Stimulated activated CD8-positive, alpha-beta memory T cell treated with anti-CD3 and anti-CD28 coated beads, Interleukin-12 subunit alpha, Interleukin-12 subunit beta, amount 100 ng/mL, for 24 hours (primary cell): ENCODE results near the gene MAPK14.
"Not testable (repeated sequence)": the region's sequence is repeated elsewhere in the genome, so short reads cannot be mapped to it uniquely, and the experiment has no call there.

Source experiments
- DNase-seq: peaks from one replicate; pipeline ENCODE4 v3.0.0-alpha.2; 2020; ENCODE audit errors: extremely low read depth

MAPK14 gene

DNA sequence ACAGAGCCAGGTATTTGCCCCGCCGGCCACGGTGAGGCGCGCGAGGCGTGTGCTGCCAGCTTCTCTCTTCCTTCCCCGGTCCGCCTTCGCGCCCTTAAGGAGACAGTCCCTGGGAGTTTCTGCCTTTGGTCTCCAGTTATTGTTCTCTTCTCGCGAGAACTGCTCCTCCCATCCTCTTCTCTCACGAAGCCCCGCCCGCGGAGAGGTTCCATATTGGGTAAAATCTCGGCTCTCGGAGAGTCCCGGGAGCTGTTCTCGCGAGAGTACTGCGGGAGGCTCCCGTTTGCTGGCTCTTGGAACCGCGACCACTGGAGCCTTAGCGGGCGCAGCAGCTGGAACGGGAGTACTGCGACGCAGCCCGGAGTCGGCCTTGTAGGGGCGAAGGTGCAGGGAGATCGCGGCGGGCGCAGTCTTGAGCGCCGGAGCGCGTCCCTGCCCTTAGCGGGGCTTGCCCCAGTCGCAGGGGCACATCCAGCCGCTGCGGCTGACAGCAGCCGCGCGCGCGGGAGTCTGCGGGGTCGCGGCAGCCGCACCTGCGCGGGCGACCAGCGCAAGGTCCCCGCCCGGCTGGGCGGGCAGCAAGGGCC lies at the start of gene MAPK14:
Gene MAPK14, plus strand, starts transcription at position 308 of the 587 bp plus-strand sequence. CDS start 350 bp downstream, outside the sequence.
- peak; percentile 89 for DNase-seq

DNA sequence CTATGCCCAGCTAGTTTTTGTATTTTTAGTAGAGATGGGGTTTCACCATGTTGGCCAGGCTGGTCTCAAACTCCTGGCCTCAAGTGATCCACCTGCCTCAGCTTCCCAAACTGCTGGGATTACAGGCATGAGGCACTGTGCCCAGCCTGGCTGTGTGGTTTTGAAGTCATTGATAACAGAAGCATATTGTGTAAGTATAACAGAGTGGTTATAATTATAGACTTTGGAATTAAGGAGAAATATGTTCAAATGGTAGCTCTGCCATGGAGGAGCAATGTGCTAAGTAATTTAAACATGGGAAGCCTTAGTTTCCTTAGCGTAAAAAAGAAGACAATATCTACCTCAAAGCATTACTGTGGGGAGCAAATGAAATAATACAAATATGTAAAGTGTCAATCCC lies 47.5 kb upstream of the MAPK14 start:
- not testable (repeated sequence) for DNase-seq

DNA sequence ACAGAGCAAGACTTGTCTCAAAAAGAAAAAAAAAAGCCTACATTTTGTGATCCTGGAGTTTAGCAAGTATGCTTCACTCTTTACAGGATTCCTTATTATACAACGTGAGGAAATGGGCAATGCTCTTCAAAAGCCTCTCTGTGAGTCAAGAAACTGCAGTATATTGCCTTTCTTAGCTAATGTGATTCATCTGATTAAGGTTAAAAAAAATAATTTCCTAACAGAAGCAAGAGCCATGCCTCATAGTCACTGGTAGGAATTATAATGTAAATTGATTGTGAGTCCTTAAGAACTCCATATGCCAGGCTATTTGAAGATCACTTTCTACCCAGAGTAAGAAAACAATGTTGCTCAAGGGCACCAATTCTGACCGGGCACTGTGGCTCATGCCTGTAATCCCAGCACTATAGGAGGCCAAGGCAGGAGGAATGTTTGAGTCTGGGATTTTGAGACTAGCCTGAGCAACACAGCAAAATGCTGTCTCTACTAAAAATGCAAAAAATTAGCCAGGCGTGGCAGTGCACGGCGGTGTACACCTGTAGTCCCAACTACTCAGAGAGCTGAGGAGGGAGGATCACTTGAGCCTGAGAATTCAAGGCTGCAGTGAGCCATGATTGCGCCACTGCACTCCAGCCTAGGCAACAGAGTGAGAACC lies 46.5 kb upstream of the MAPK14 start:
- DNase-seq: no peak

DNA sequence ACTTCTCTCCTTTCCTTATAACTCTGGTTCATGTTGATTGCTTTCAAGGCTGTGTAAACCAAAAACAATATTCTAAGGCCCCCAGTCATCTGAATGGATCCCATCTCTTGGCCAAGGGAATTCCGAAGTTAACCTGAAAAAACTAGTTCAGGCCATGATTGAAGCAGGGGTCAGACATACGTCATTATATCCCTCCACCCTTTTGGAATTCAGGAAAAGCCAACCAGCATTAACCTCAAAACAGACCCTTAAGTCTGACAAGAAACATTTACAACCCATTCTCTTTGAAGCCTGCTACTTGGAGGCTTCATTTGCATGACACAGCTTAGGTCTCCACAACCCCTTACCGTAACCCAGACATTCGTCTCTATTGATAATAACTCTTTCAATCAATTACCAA lies 42.9 kb upstream of the MAPK14 start:
- DNase-seq: no peak

DNA sequence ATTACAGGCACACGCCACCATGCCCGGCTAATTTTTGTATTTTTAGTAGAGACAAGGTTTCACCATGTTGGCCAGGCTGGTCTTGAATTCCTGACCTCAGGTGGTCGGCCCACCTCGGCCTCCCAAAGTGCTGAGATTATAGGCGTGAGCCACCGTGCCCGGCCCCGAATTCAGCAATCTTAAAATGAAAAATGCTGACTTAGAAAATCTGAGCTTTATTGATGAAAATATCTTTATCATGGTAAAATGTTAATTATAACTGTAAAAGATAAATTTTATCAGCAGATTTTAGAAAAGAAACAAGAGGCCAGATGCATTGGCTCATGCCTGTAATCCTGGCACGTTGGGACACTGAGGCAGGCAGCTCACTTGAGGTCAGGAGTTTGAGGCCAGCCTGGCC lies 39.6 kb upstream of the MAPK14 start:
- DNase-seq: not testable (repeated sequence)

DNA sequence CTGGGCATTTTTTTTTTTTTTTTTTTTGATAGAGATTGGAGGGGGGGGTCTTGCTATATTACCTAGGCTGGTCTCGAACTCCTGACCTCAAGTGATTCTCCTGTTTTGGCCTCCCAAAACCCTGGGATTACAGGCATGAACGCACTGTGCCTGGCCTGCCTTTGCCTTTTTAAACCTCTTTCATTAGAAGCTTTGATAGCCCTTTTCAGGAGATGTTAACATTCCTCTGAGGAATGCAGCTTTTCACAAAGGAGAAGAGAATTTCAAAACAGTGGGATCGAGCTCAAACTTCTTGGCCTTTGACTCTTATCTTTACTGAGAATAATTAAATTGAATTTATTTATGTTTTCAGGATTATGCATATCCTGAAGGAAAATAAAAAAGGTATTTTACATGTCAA lies 34.5 kb upstream of the MAPK14 start:
- DNase-seq: no peak

DNA sequence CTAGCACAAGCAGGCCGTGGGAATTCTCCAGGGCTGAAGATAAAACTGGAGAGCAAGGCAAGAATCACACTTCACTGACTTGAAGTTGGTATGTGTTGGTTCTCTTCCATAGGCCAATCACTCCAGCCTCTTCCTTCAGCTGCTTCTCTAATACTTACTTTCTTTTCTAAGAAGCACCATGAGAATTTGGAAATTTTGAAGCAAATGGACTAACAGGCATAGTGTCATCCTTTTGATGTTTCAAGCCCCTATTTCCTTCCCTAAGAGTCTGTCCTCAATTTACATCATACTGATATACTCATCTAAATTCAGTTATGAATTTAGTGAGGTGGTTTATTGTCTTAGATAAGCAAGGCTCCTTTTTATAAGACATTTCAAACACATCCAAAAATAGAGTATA lies 27.2 kb upstream of the MAPK14 start:
- no peak for DNase-seq

DNA sequence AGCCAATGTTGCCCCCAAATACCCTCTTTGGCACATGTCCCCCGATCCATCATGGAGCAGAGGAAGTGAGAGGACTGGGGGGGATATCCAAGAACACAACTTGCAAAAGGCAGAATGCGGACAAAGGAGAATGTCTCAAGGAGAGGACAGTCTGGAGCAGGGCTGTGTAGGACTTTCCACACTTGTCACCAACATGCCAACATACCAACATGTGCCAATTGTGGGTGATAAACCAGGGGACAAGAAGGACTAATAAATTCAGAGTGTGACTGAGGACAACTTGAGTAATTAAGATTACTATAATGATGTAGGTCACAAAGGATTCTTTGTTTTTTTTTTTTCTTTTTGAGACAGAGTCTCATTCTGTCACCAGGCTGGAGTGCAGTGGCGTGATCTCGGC lies 11.9 kb upstream of the MAPK14 start:
- no peak for DNase-seq

DNA sequence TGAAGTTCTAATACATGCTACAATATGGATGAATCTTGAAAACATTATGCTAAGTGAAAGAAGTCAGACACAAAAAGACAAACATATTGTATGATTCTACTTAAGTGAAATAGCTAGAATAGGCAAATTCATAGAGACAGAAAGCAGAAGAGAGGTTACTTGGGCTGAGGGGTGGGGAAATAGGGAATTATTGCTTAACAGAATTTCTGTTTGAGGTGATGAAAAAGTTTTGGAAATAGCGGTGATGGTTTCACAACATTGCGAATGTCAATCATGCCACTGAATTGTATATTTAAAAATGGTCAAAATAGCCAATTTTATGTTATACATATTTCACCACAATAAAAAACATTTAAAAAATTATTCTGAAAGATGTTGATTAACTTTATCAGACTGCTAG lies 9.3 kb upstream of the MAPK14 start:
- DNase-seq: no peak

DNA sequence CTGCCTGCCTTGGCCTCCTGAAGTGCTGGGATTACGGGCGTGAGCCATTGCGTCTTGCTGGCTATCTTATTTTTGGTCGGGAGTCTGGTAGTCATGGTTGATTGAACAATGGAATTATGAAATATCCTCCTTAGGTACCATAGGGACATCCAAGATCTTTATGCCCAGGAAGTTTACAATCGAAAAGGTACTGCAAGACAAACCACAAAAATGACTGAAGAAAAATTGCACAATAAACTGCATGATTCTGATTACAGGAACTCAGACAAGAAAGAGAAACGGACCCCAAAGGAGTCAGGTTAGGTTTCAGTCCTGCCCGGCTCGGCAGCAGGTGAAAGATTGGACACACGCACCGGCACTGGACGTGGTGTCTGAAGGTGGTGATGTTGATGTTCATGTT lies 8.4 kb upstream of the MAPK14 start:
- DNase-seq: no peak

DNA sequence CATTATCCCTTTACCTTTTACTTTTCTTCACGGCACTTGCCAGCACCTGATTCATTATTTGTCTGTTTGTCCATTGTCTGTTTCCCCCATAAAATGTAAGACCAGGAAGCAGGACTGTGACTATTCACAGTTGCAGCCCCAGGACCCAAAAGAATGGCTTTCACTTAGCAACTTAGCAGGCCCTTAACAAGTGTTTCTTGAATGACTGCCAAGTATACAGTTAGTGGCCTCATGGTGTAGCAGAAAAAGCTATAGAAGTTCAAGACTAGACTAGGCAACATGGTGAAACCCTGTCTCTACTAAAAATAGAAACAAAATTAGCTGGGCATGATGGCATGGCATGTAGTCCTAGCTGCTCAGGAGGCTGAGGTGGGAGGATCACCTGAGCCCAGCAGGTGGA lies 7.5 kb upstream of the MAPK14 start:
- DNase-seq: no peak

DNA sequence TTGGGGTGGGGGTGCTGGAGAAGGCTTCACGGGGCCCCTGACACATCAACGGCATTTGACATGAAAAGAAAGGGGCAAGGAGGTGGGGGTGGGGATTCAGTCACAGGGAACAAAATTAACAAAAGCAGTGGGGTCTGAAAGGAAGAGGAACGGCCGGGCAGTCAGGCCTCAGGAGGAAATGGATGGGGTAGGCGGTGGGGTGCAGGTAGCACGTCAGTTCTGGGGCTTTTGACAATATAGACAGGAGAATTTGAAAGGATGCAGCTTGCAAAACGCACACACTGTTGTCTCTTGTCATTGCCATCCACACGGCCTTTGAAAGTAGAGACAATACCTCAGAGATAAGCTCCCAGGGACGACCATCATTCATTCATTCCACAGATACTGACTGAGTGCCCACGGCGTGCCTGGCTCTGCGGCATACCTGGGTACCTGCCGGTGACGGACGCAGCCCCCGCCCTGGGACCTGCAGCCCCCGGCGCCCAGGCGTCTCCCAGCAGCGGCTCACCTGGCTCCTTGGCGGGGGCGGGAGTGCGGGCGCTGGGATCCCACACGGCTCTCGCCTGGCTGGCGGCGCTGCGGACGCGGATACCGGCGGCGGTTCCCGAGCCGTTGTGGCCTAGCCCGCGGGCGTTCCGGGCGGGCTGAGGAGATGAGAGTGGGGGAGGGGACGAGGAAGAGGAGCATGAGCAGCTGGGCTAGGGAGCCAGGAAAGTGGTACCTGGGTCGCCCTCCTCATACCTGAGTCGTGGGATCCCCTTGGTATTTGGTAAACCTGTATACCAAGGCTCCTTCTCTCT lies 3.4 kb upstream of the MAPK14 start, which contains the start of gene SLC26A8:
Gene SLC26A8, minus strand, starts transcription at position 646 of the 800 bp plus-strand sequence. CDS start 4,934 bp downstream, outside the sequence.
- DNase-seq: no peak

DNA sequence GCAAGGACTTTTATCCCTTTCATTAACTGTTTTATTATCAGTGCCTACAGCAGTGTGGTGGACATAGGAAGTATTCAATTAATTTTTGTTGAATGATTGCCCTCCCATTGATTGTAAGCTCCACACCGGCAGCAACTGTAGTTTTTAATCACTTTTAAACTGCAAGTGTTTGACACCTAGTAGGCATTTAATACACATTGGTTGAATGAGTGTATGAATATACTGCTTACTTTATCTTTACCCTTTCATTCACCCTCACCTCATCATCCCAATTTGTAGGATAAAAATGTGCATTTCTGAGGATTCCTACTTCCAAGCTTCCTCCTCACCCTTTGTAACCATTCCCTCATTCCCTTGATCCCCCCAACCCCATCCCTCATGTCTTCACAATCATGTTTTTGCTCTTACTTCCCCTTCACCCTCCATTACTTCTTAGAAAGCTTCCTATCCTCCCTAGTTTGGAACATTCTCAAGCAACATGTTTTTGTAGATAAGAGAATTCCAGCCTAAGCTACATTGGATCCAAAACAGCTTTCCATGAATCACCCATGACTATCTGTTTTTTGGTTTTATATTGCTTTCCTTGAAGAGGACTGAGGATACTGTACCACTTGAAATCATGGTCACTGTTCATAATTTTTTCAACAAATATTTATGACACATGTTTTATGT lies 2.2 kb upstream of the MAPK14 start:
- no peak for DNase-seq

DNA sequence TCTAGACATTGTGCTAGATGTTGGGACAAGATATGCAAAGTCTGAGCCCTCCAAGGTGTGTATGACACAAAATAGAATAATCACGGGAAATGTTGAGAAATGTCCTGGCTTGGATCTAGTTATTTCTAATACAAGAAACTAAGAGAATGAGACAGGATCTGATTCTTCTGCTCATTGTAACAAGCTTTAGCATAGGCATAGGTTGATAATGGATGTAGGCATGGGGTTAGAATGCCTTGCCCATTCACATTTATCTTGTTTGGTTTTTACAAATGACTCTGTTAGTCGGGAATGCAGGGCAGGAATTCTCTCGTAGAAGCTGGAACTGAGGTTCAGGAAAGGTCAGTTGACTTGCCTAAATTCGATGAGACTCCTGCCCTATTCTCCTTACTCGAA lies 1.7 kb upstream of the MAPK14 start:
- no peak for DNase-seq

DNA sequence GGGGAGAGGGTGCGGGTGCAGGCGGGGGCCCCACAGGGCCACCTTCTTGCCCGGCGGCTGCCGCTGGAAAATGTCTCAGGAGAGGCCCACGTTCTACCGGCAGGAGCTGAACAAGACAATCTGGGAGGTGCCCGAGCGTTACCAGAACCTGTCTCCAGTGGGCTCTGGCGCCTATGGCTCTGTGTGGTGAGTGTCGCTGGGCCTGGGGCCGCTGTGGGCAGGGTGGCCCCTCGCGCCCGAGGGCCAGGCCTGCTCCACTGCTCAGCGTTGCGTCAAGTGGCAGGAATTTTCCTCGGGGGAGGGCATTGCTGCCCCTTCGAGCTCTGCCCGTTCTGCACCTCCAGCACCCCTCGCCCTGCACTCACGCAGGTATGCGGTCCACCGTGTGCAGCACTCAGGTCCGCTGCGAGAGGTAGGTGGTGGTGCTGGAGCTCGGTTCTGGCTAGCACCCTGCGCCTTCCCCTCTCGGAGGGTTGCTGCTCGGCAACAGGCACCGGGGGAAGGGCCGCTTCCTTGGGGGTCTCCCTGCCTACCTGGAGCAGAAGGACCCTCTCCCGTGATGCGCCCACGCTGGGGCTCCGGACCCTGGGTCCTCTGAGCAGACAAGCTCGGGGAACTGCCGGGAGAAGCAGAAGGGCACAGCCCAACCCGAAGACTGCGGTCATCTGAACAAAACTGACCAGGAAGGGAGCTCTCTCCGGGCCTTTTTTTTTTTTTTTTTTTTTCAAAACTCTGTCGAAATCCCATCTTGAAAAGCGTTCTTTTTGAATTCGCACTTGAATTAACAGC lies 674 bp downstream of the MAPK14 start:
- peak; percentile 5 for DNase-seq

DNA sequence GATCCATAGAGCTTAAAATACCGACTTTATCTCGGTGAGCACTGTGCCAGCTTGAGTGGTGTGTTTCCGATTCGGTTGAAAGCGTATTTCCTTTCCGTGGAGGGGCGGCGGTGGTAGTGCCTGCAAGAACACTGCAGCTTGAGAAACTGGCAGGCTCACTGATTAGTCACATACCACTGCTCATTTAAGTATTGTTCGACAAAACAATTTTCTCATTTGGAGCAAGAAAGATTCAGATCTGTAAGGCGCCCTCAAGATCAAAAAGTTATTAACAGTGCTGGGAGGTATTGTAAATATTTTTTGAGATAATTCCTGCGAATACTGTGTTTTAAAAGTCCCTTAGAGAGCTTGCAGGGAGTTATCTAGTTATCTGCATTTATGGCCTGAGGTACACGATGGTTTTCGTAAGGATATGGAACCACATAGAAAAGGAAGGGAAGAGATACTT lies 1.3 kb downstream of the MAPK14 start:
- DNase-seq: peak; percentile 52

DNA sequence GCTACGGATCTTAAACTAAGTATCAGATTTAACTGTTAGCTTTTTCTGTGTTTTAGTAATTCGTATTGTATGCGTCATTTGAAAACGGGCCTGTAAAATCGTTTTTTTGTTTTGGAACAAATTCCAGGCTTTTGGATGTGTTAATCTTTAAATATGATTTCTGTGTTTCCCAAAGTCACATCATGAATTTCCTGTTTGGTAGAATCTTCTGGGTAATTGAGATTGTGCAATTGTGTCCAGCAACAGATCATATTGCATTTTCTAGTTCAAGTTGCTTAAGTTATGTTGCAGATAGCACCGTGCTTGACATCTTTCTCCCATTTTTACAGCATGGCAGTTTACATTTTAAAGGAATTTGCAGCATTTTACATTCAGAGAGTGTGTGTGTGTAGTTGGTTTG lies 1.9 kb downstream of the MAPK14 start:
- no peak for DNase-seq

DNA sequence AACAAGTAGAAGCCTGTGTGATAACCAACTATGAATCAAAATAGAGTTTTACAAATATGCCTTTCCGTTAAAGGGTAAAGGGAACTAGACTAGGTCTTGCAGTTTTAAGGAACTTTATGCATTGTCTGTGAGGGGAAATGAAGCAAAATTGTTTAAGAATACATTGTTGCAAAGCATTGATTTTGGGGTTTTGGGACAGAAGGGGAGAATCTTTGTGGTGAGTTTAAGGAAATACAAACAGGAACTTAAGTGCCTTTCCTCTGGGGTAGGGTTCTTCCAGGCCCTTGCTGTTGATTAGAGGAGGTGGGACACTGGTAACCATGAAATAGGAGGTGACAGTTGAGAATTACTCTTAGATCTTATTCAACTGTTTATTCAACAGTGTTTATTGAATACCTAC lies 4.7 kb downstream of the MAPK14 start:
- DNase-seq: no peak

DNA sequence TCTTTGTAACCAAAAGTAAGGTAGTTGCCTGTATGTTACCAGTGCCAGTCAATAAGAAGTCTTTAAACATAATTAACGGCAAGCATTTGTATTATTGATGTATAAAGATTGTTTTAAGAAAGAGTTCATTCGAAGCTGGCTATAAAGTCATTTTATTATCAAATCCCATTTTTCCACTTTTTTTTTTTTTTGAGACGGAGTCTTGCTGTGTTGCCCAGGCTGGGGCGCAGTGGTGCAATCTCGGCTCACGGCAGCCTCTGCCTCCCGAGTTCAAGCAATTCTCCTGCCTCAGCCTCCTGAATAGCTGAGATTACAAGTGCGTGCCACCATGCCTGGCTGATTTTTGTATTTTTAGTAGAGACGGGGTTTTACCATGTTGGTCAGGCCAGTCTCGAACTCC lies 5.5 kb downstream of the MAPK14 start:
- DNase-seq: not testable (repeated sequence)

DNA sequence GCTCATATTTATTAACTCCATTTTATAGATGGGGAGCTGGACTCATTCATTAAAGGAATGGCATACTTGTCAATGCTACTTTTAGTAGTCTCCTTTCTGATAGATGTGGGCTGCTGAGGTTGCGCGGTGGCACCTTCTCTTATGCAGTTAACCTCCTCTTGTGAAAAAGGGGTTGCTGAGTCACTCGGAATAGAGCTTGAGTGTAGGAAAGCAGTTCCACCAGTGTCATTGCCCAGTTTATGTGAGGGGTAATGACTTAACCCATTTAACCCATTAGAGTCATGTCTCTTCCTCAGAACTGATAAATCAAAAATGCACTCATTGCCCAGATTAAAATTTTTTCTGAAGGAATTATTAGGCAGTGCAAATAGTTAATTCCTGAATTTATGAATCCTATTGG lies 6.3 kb downstream of the MAPK14 start:
- DNase-seq: peak; percentile 20

DNA sequence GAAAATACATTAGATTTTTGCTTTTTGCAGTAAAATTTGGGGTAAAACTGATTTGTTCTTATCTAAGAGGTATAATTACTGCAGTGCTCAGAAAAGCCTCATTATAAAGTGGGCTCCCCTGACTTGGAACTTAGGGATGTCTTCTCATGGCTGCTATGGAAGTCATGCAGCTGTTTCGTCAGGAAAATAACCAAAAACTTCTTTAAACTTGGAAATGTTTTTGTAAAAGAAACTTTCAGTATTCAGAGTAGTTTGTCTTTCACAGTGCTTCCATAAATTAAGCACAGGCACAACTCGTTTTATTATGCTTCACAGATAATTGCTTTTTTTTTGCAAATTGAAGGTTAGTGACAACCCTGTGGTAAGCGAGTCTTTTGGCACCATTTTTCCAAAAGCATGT lies 6.8 kb downstream of the MAPK14 start:
- DNase-seq: no peak
